Astrocyte of the spinal cord (primary cell): ENCODE measurements around the gene ACSF3.

Source experiments
- DNase-seq: peaks from one replicate; pipeline ENCODE4 v3.0.0; 2011; ENCODE audit warnings: low read depth, low spot score
- H3K4me3 ChIP-seq: 2 replicates; pipeline ENCODE4 v1.5.1; 2011; ENCODE audit warnings: low read depth, mild to moderate bottlenecking, low read length, moderate library complexity
- in situ Hi-C: cut with HindIII; loops from 2 replicates; pipeline ENCODE4 v1.10.0; 2017; ENCODE audit warnings: low sequenced_read_pairs
- TF ChIP-seq, protein P1 (sequence below): IDR thresholded peaks from 2 replicates; pipeline ENCODE4 v1.5.1; 2012; ENCODE audit warnings: low read depth, mild to moderate bottlenecking, low read length, inconsistent platforms

Gene ACSF3

DNA sequence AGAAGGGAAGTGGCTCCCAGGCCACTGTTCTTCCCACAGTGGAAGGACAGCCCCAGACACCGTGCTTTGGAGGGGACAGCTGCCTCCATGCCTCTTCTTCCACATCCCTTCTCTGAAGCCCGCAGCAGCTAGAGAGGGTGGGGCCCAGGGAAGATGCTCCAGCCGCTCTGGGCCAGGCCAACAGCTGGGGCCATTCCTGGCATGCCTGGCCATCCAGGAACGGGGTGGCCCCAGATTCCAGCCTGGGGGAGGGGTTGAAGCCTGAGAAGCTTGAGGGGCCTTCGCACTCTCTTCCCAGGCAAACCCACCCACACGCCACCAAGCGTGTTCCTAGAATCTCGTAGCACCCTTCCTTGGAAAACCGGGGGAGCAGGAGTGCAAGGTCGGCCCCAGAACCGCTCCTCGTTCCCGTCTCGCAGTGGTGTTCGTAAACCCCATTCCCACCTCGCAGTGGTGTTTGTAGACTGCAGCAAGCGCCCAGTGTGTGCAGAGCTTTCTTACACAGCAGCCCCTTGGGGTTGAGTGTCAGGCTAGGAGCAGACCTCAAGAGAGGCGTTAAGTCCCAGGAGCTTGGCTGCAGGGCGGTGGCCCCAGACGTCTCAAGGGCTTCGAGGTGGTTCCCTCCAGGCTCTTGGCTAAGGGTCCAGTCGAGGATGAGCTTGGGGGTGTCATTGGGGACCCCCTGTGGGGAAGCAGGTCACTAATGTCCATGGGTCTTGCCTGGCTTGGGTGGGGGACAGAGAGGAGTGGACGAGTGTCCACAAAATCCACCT is 80.6 kb downstream of the ACSF3 start:
- in situ Hi-C loops: no loop called here
- DNase-seq: no peak
- TF ChIP-seq, protein P1, sequence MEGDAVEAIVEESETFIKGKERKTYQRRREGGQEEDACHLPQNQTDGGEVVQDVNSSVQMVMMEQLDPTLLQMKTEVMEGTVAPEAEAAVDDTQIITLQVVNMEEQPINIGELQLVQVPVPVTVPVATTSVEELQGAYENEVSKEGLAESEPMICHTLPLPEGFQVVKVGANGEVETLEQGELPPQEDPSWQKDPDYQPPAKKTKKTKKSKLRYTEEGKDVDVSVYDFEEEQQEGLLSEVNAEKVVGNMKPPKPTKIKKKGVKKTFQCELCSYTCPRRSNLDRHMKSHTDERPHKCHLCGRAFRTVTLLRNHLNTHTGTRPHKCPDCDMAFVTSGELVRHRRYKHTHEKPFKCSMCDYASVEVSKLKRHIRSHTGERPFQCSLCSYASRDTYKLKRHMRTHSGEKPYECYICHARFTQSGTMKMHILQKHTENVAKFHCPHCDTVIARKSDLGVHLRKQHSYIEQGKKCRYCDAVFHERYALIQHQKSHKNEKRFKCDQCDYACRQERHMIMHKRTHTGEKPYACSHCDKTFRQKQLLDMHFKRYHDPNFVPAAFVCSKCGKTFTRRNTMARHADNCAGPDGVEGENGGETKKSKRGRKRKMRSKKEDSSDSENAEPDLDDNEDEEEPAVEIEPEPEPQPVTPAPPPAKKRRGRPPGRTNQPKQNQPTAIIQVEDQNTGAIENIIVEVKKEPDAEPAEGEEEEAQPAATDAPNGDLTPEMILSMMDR: no peak
- H3K4me3 ChIP-seq: no peak overlapping the region

DNA sequence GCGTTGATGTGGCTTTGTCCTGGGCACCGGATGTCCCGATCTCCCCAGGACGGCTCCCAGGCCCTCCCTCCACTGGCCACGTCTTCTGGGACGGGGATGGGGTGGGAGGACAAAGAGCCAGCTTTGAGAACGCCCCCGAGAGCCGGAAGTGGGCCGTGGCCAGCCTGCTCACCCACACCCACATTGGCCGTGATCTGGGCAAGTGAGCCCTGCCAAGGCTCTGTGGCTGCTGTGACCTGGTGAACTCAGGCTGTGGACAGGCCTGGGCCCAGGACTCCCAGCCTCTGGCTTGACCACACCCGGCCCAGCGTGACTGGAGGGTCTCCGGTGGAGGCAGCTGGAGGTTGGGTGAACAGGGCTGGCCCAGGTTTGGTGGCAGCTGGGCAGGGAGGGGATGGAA is 81.2 kb downstream of the ACSF3 start:
- TF ChIP-seq, protein P1: no peak
- no peak for DNase-seq
- H3K4me3 ChIP-seq: no peak overlapping the region
- in situ Hi-C loops: no loop called here

DNA sequence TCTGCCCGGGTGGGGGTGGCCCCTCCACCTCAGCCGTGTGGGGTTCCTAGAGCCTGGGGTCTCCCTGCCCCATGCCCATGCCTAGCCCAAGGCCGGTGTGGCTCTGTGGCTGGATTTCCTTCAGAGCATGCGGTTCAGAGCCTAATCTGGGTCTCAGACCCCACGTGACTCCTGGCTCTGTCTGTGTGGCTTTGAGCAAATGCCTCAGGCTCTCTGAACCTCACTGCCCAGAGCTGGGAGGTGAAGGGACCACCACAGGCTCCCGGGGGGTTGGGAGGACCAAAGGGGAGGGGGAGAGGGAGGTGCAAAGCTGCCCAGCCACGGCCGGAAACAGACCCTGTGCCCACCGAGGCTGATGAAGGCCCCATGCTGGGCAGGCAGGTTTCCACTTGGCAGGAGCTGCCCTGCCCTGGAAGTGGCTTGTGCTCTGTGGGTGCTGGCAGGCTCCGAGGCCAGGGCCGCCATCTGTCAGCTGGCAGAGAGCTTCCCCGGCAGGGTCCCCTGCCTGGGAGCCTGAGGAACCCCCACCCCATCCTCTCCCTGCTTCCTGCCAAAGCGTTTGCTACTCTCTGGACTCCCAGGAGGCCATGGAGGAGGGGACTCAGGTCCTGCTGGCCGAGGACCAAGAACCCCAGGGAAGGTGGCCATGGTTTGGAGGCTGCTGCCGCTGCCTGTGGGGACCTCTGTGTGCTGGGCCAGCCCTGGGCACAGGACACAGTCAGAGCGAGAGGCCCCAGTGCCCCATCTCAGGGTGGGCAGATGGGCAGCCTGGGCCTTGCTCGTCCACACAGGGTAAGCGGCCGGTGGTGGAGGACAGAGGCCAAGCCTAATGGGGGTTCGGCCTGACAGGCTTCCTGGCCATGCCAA is 81.9 kb downstream of the ACSF3 start:
- in situ Hi-C loops: no loop called here
- H3K4me3 ChIP-seq: no peak overlapping the region
- TF ChIP-seq, protein P1: no peak
- no peak for DNase-seq

- no peak for DNase-seq
- H3K4me3 ChIP-seq: no peak overlapping the region
- in situ Hi-C loops: no loop called here
- TF ChIP-seq, protein P1: no peak
Observed at GRCh38 chr16:89176147-89176690, 82.6 kb downstream of the ACSF3 start.

DNA sequence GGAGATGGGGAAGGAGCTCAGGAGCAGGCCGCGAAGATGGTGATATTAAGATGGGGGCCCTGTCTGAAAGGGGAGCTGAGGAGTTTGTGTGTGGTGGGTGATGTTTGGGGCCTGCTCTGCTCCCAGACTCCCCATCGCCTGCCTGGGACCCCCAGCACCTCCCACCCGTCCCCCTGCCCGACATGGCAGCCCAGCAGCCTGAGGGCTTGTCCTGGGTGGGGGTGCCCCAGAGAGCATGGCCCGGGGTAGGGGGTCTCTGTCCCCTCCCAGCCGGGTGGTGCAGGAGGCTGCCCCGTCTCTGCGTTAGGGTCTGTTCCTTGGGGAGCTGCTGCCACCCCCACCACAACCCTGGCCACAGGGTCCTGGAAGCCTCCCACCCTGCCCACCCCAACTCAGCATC is 83.1 kb downstream of the ACSF3 start:
- no peak overlapping the region for H3K4me3 ChIP-seq
- TF ChIP-seq, protein P1: no peak
- no peak for DNase-seq
- in situ Hi-C loops: no loop called here

- in situ Hi-C loops: no loop called here
Observed at GRCh38 chr16:89177501-89177900, 83.8 kb downstream of the ACSF3 start.

More at GRCh38 chr16:89177501-89177900, 83.8 kb downstream of the ACSF3 start:
- DNase-seq: no peak
- TF ChIP-seq, protein P1: no peak
- H3K4me3 ChIP-seq: no peak overlapping the region
